IMR-90 (cell line): Measurements from ENCODE around the gene TMEM52B. TPM values are rescaled to one million over a fixed set of nuclear protein-coding genes. Genes with fewer than 3 reads are reported as not detected.

Experiments used
- ATAC-seq: fragments of 200-7000 bp; cut with Tn5 transposase; 2 replicates; pipeline ENCODE4 v1.9.1; 2020; ENCODE audit warnings: low read depth, mild to moderate bottlenecking, moderate library complexity
- BruUV-seq: library from RNA; stranded (reverse); fragments of 400-500 nt; replicated peaks from 2 replicates; lab custom pipeline; 2021; lab: Mats Ljungman, UMichigan
- CTCF ChIA-PET: fragments of 300-600 bp; formaldehyde crosslinking; extraction: SDS; loops from one replicate; lab custom pipeline; 2021; ENCODE audit warnings: antibody characterized with exemption; lab: Yijun Ruan, JAX
- POLR2A ChIA-PET: fragments of 300-600 bp; sonication (Branson Sonifier 250); formaldehyde crosslinking; loops from one replicate; lab custom pipeline; 2022; ENCODE audit warnings: antibody characterized with exemption; ENCODE audit not compliant: unreplicated experiment; lab: Charles Lee
- DNase-seq: peaks from one replicate; pipeline ENCODE4 v3.0.0; 2013
- H2AFZ ChIP-seq: replicated peaks from 2 replicates; pipeline ENCODE3; 2013; ENCODE audit warnings: low read length, mild to moderate bottlenecking; ENCODE audit not compliant: poor library complexity
- H2AK5ac ChIP-seq: 2 replicates; pipeline ENCODE4 v1.6.1; 2013; ENCODE audit warnings: low read depth, low read length, inconsistent platforms
- H2AK9ac ChIP-seq: replicated peaks from 2 replicates; pipeline ENCODE3; 2013; ENCODE audit warnings: mild to moderate bottlenecking, low read depth, low read length, moderate library complexity; ENCODE audit not compliant: poor library complexity
- H2BK120ac ChIP-seq: 2 replicates; pipeline ENCODE4 v1.6.1; 2013; ENCODE audit warnings: low read depth, low read length, inconsistent platforms
- H2BK15ac ChIP-seq: 3 replicates; pipeline ENCODE4 v1.6.1; 2013; ENCODE audit warnings: low read depth, low read length, inconsistent platforms
- H2BK20ac ChIP-seq: 2 replicates; pipeline ENCODE4 v1.6.1; 2013; ENCODE audit warnings: low read depth, mild to moderate bottlenecking, inconsistent platforms, low read length, moderate library complexity
- H2BK5ac ChIP-seq: 2 replicates; pipeline ENCODE4 v1.6.1; 2013; ENCODE audit warnings: mild to moderate bottlenecking, low read depth, low read length, inconsistent platforms; ENCODE audit not compliant: poor library complexity, severe bottlenecking
- H3K14ac ChIP-seq: replicated peaks from 2 replicates; pipeline ENCODE4 v1.6.1; 2013; ENCODE audit warnings: low read depth, low read length, inconsistent platforms
- H3K18ac ChIP-seq: 2 replicates; pipeline ENCODE4 v1.6.1; 2013; ENCODE audit warnings: low read depth, low read length, control low read depth
- H3K23ac ChIP-seq: 2 replicates; pipeline ENCODE4 v1.6.1; 2013; ENCODE audit warnings: low read depth, low read length, inconsistent platforms
- H3K27ac ChIP-seq: 2 replicates; pipeline ENCODE4 v1.5.1; 2013; ENCODE audit warnings: mild to moderate bottlenecking, control low read depth, low read length; ENCODE audit not compliant: insufficient read depth
- H3K27me3 ChIP-seq: 2 replicates; pipeline ENCODE4 v1.6.1; 2013; ENCODE audit warnings: low read length; ENCODE audit not compliant: control insufficient read depth, insufficient read depth
- H3K36me3 ChIP-seq: 2 replicates; pipeline ENCODE4 v1.6.1; 2013; ENCODE audit warnings: low read length, mixed read lengths; ENCODE audit not compliant: control insufficient read depth, insufficient read depth
- H3K4ac ChIP-seq: 2 replicates; pipeline ENCODE4 v1.6.1; 2013; ENCODE audit warnings: low read depth, low read length, inconsistent platforms
- H3K4me1 ChIP-seq: 2 replicates; pipeline ENCODE4 v1.6.1; 2013; ENCODE audit warnings: low read length, mixed read lengths; ENCODE audit not compliant: control insufficient read depth, insufficient read depth
- H3K4me2 ChIP-seq: 2 replicates; pipeline ENCODE4 v1.6.1; 2013; ENCODE audit warnings: low read depth, mild to moderate bottlenecking, control low read depth, low read length, moderate library complexity
- H3K4me3 ChIP-seq: 2 replicates; pipeline ENCODE4 v1.5.1; 2013; ENCODE audit warnings: low read depth, mild to moderate bottlenecking, control low read depth, low read length, moderate library complexity; ENCODE audit not compliant: insufficient read depth
- H3K56ac ChIP-seq: 2 replicates; pipeline ENCODE4 v1.6.1; 2013; ENCODE audit warnings: low read length, inconsistent platforms; ENCODE audit not compliant: insufficient read depth; ENCODE audit errors: extremely low read depth
- H3K79me1 ChIP-seq, 2 experiments: 2 replicates each; pipeline ENCODE4 v1.6.1; 2013; ENCODE audit warnings: low read length in 2 of 2, inconsistent platforms in 1 of 2, low read depth in 1 of 2
- H3K9ac ChIP-seq: 2 replicates; pipeline ENCODE4 v1.6.1; 2013; ENCODE audit warnings: low read depth, low read length, control low read depth
- H3K9me1 ChIP-seq: 2 replicates; pipeline ENCODE4 v1.6.1; 2013; ENCODE audit warnings: low read length, inconsistent platforms; ENCODE audit not compliant: insufficient read depth
- H3K9me3 ChIP-seq: 2 replicates; pipeline ENCODE4 v1.6.1; 2013; ENCODE audit warnings: low read length; ENCODE audit not compliant: control insufficient read depth, insufficient read depth
- H4K20me1 ChIP-seq: 2 replicates; pipeline ENCODE4 v1.6.1; 2013; ENCODE audit warnings: low read length, inconsistent platforms; ENCODE audit not compliant: insufficient read depth
- H4K5ac ChIP-seq: 2 replicates; pipeline ENCODE4 v1.6.1; 2013; ENCODE audit warnings: mild to moderate bottlenecking, low read depth, low read length, control low read depth
- H4K8ac ChIP-seq, 2 experiments: 2 replicates each; pipeline ENCODE4 v1.6.1; 2013; ENCODE audit warnings: low read depth in 2 of 2, low read length in 2 of 2, control low read depth in 1 of 2, inconsistent platforms in 1 of 2
- H4K91ac ChIP-seq: 2 replicates; pipeline ENCODE4 v1.6.1; 2013; ENCODE audit warnings: low read depth, low read length, inconsistent platforms; ENCODE audit not compliant: insufficient read depth
- BHLHE40 ChIP-seq: fragments of 150-350 bp; IDR thresholded peaks from 2 replicates; pipeline ENCODE4 v1.6.1; 2016; ENCODE audit warnings: mild to moderate bottlenecking, low read depth, low read length
- CEBPB ChIP-seq: IDR thresholded peaks from 2 replicates; pipeline ENCODE4 v1.6.1; 2012; ENCODE audit warnings: low read depth, low read length, improper control_type of control experiment
- CHD1 ChIP-seq: IDR thresholded peaks from 2 replicates; pipeline ENCODE4 v1.6.1; 2012; ENCODE audit warnings: low read depth, low read length, improper control_type of control experiment
- CTCF ChIP-seq: conservative IDR thresholded peaks from 2 replicates; pipeline ENCODE4 v1.5.1; 2012; ENCODE audit warnings: mild to moderate bottlenecking, low read depth, low read length, improper control_type of control experiment
- FOS ChIP-seq: fragments of 150-350 bp; IDR thresholded peaks from 2 replicates; pipeline ENCODE4 v1.6.1; 2016; ENCODE audit warnings: low read depth, low read length
- MAFK ChIP-seq: IDR thresholded peaks from 2 replicates; pipeline ENCODE4 v1.6.1; 2012; ENCODE audit warnings: low read depth, low read length, improper control_type of control experiment
- MAZ ChIP-seq: IDR thresholded peaks from 2 replicates; pipeline ENCODE4 v1.6.1; 2012; ENCODE audit warnings: low read depth, mild to moderate bottlenecking, low read length, improper control_type of control experiment, moderate library complexity, borderline replicate concordance
- MXI1 ChIP-seq: IDR thresholded peaks from 2 replicates; pipeline ENCODE4 v1.6.1; 2012; ENCODE audit warnings: low read depth, mild to moderate bottlenecking, low read length, moderate library complexity, borderline replicate concordance
- NFE2L2 ChIP-seq: fragments of 150-350 bp; IDR thresholded peaks from 2 replicates; pipeline ENCODE4 v1.6.1; 2016; ENCODE audit warnings: low read depth, mild to moderate bottlenecking, low read length
- POLR2A ChIP-seq: IDR thresholded peaks from 2 replicates; pipeline ENCODE4 v1.6.1; 2012; ENCODE audit warnings: mild to moderate bottlenecking, low read depth, low read length
- RAD21 ChIP-seq: IDR thresholded peaks from 2 replicates; pipeline ENCODE4 v1.6.1; 2012; ENCODE audit warnings: low read length, improper control_type of control experiment
- RCOR1 ChIP-seq: IDR thresholded peaks from 2 replicates; pipeline ENCODE4 v1.6.1; 2012; ENCODE audit warnings: mild to moderate bottlenecking, low read length, improper control_type of control experiment; ENCODE audit not compliant: insufficient replicate concordance
- RFX5 ChIP-seq: IDR thresholded peaks from 2 replicates; pipeline ENCODE4 v1.8.0; 2012; ENCODE audit warnings: low read depth, mild to moderate bottlenecking, low read length, moderate library complexity
- SMC3 ChIP-seq: fragments of 150-350 bp; IDR thresholded peaks from 2 replicates; pipeline ENCODE4 v1.6.1; 2016; ENCODE audit warnings: low read depth, mild to moderate bottlenecking, antibody characterized with exemption, low read length, moderate library complexity
- WGBS, 2 experiments: methylation state at CpG; one replicate each; pipeline versions ENCODE4 v1.1.5 to v1.1.7; 2013; ENCODE audit warnings: missing lambda C conversion rate in 2 of 2; ENCODE audit not compliant: insufficient read length in 1 of 2; ENCODE audit errors: extremely low coverage in 2 of 2; 5-methylcytosine and 5-hydroxymethylcytosine counted together
- dilution Hi-C: fragments of 300-500 bp; cut with HindIII; formaldehyde crosslinking; loops from one replicate; pipeline ENCODE4 v1.14.3; 2018; ENCODE audit warnings: low sequenced_read_pairs; ENCODE audit not compliant: unreplicated experiment
- in situ Hi-C: fragments of 300-500 bp; cut with MboI; formaldehyde crosslinking; loops from 3 replicates; pipeline ENCODE4 v1.14.3; 2019; ENCODE audit warnings: low sequenced_read_pairs, inconsistent platforms, mixed read lengths
- intact Hi-C: fragments of 100-400 bp; cut with micrococcal nuclease; formaldehyde crosslinking; loops from 2 replicates; pipeline ENCODE4 v1.10.0; 2022
- polyA plus RNA-seq, 3 experiments: library from polyadenylated mRNA; depleted of rRNA; stranded (reverse); fragments of >200 nt; gene quantifications; 2 replicates each; pipeline ENCODE4 v1.2.3, GENCODE V29; 2012; ENCODE audit warnings: low replicate concordance in 1 of 3
- total RNA-seq: library from RNA; depleted of rRNA; stranded (reverse); fragments of >200 nt; gene quantifications from 2 replicates; pipeline ENCODE4 v1.2.3, GENCODE V29; 2012
- TF ChIP-seq, protein P1 (sequence below): fragments of 150-350 bp; IDR thresholded peaks from 2 replicates; pipeline ENCODE4 v1.6.1; 2016; ENCODE audit warnings: low read depth, mild to moderate bottlenecking, low read length, moderate library complexity, borderline replicate concordance
- TF ChIP-seq, protein P2 (sequence below): fragments of 150-350 bp; IDR thresholded peaks from 2 replicates; pipeline ENCODE4 v1.6.1; 2017; ENCODE audit warnings: mild to moderate bottlenecking, antibody characterized with exemption, low read length, low read depth

TMEM52B gene
- total and polyA plus RNA-seq, 2 of the 4 experiments (the other 2 are of a cell fraction): 2.0 to 3.6 TPM

GRCh38 chr12:10227648-10228047 lies 48.8 kb downstream of the TMEM52B start:
- dilution Hi-C loops: no loop called here

More at GRCh38 chr12:10227648-10228047, 48.8 kb downstream of the TMEM52B start:
- Histone ChIP-seq H4K20me1 (peaks cover 5% of the 10 kb centered on the region; the same call in 1 of the 2 replicates), H2BK5ac (no peak overlapping the region), H3K9me1 (peaks cover 5% of the 10 kb centered on the region; the same call in 1 of the 2 replicates), H3K4me2 (no peak overlapping the region; the same call in 1 of the 2 replicates), H3K27me3 (no peaks in the 10 kb centered on the region), H3K23ac (no peak overlapping the region), H2BK20ac (no peak overlapping the region), H4K8ac (no peak overlapping the region), H2AFZ (no peak overlapping the region), H2AK5ac (no peak overlapping the region), H3K36me3 (peaks cover 26% of the 10 kb centered on the region), H2BK120ac (no peak overlapping the region), H3K9ac (no peak overlapping the region), H3K9me3 (no peaks in the 10 kb centered on the region), H4K5ac (no peak overlapping the region), H4K91ac (no peak overlapping the region), H3K79me1 (0 out of 4 replicates have a peak, but pooled peaks cover 0 to 4% of the 10 kb centered on the region in 2 experiments), H3K56ac (no peak overlapping the region), H3K4ac (no peak overlapping the region), H3K4me3 (no peak overlapping the region), H2BK15ac (no peak overlapping the region), H3K4me1 (peaks cover 6% of the 10 kb centered on the region), H3K14ac (no peak overlapping the region), H3K27ac (no peak overlapping the region), H3K18ac (no peak overlapping the region), H2AK9ac (no peak overlapping the region)
- WGBS, 2 experiments: no CpG with 5 or more reads among the region's 1 CpG
- TF ChIP-seq RFX5: no peak
- TF ChIP-seq NFE2L2: no peak
- no peak for TF ChIP-seq CHD1
- no peak for TF ChIP-seq MAZ
- no peak for TF ChIP-seq BHLHE40
- TF ChIP-seq POLR2A: no peak
- TF ChIP-seq RAD21: no peak
- TF ChIP-seq, protein P1, sequence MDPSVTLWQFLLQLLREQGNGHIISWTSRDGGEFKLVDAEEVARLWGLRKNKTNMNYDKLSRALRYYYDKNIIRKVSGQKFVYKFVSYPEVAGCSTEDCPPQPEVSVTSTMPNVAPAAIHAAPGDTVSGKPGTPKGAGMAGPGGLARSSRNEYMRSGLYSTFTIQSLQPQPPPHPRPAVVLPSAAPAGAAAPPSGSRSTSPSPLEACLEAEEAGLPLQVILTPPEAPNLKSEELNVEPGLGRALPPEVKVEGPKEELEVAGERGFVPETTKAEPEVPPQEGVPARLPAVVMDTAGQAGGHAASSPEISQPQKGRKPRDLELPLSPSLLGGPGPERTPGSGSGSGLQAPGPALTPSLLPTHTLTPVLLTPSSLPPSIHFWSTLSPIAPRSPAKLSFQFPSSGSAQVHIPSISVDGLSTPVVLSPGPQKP: no peak
- TF ChIP-seq RCOR1: no peak
- no peak for TF ChIP-seq MAFK
- no peak for TF ChIP-seq CTCF
- no peak for TF ChIP-seq CEBPB
- TF ChIP-seq MXI1: no peak
- TF ChIP-seq SMC3: no peak
- TF ChIP-seq, protein P2, sequence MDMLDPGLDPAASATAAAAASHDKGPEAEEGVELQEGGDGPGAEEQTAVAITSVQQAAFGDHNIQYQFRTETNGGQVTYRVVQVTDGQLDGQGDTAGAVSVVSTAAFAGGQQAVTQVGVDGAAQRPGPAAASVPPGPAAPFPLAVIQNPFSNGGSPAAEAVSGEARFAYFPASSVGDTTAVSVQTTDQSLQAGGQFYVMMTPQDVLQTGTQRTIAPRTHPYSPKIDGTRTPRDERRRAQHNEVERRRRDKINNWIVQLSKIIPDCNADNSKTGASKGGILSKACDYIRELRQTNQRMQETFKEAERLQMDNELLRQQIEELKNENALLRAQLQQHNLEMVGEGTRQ: no peak
- TF ChIP-seq FOS: no peak
- in situ Hi-C loops (no loop called here), intact Hi-C loops (no loop called here)
- CTCF ChIA-PET: no interaction called here
- DNase-seq (no peak), ATAC-seq (no peak)
- POLR2A ChIA-PET: no interaction called here
- no TSS peak for BruUV-seq
